Esophagus (tissue), 2 donors: Measurements from ENCODE around the gene PACRG. TPM values are rescaled to one million over a fixed set of nuclear protein-coding genes. Genes with fewer than 3 reads are reported as not detected.

Experiments
- H3K27ac ChIP-seq, 2 donors: one replicate each; pipeline ENCODE4 v1.5.1; 2013; ENCODE audit warnings: low read depth in 2 of 2, mild to moderate bottlenecking in 2 of 2, inconsistent platforms in 1 of 2, low read length in 1 of 2, moderate library complexity in 1 of 2
- H3K27me3 ChIP-seq, 2 donors: one replicate each; pipeline ENCODE4 v1.6.1; 2013; ENCODE audit warnings: low read length in 2 of 2, control low read depth in 1 of 2, mild to moderate bottlenecking in 1 of 2; ENCODE audit not compliant: insufficient read depth in 2 of 2, control insufficient read depth in 1 of 2
- H3K36me3 ChIP-seq, 2 donors: one replicate each; pipeline ENCODE4 v1.6.1; 2013; ENCODE audit warnings: low read length in 1 of 2; ENCODE audit not compliant: control insufficient read depth in 2 of 2, insufficient read depth in 2 of 2
- H3K4me1 ChIP-seq, 2 donors: one replicate each; pipeline ENCODE4 v1.6.1; 2013; ENCODE audit warnings: low read length in 1 of 2; ENCODE audit not compliant: control insufficient read depth in 2 of 2, insufficient read depth in 2 of 2
- H3K4me3 ChIP-seq, 2 donors: one replicate each; pipeline ENCODE4 v1.5.1; 2013; ENCODE audit warnings: low read length in 2 of 2, mild to moderate bottlenecking in 2 of 2, low read depth in 1 of 2, moderate library complexity in 1 of 2
- H3K9me3 ChIP-seq, 2 donors: one replicate each; pipeline ENCODE4 v1.6.1; 2013; ENCODE audit warnings: mild to moderate bottlenecking in 2 of 2, low read depth in 1 of 2, low read length in 1 of 2, moderate library complexity in 1 of 2; ENCODE audit not compliant: control insufficient read depth in 2 of 2, insufficient read depth in 1 of 2
- WGBS, 2 donors: extraction: QIAGEN DNeasy Blood & Tissue Kit; methylation state at CpG; one replicate each; pipeline ENCODE4 v1.1.7; 2013; 5-methylcytosine and 5-hydroxymethylcytosine counted together
- polyA plus RNA-seq, 2 donors: library from polyadenylated mRNA; stranded (reverse); fragments of 200-250 nt; gene quantifications; one replicate each; pipeline ENCODE4 v1.2.3, GENCODE V29; 2013
- donor health status: healthy with polysubstance abuse.
- donor health status: Bipolar disorder and iron deficiency.

The PACRG gene
- polyA plus RNA-seq, 2 donors = 0.39 to 0.44 TPM

DNA sequence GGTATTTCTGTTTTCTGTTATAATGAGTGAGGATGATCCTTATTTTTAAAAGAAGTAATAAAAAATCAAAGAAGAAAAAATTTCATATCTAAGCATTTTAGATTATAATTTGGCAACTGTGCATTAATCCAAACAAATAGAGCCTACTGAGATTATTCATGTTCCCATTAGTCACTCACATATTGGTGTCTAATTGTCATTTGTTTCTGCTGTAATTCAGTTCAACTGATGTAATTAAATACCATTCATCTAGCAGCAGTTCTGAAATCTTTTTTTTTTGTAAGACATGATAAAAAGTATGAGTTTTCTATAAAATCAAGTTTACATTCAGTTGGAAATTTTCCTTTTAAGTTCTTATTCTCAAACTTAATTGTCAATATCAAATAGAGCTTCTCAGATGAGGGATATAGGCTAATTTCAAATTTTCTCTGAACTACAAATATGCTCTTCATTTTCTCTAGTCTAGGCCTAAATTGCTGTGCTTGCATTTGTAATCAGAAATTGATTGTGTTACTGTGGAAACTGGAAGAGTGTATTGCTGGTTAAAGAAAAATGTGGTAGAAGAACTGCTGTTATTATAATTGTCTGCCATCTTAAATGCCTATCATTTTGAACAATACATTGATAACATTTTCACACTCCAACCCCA, 23.6 kb downstream of the PACRG start:
- Histone ChIP-seq H3K9me3 (no peaks in the 10 kb centered on the region), H3K27ac (no peak overlapping the region), H3K36me3 (no peaks in the 10 kb centered on the region), H3K27me3 (no peaks in the 10 kb centered on the region), H3K4me1 (no peaks in the 10 kb centered on the region), H3K4me3 (no peak overlapping the region)

DNA sequence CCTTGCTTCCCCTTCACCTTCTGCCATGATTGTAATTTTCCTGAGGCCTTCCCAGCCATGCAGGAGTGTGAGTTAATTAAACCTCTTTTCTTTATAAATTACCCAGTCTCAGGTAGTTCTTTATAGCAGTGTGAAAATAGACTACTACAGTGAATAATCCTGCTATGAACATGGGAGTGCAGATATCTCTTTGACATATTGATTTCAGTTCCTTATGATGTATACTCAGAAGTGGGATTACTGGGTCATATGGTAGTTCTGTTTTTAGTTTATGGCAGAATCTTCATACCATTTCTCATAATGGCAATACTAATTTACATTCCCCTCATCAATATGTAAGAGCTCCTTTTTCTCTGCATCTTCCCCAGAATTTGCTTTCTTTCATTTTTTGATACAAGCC, 26.0 kb downstream of the PACRG start:
- no peaks in the 10 kb centered on the region for H3K27me3 ChIP-seq
- no peaks in the 10 kb centered on the region for H3K4me1 ChIP-seq
- H3K4me3 ChIP-seq = no peak overlapping the region
- no peaks in the 10 kb centered on the region for H3K9me3 ChIP-seq
- H3K27ac ChIP-seq = no peak overlapping the region
- H3K36me3 ChIP-seq = no peaks in the 10 kb centered on the region

DNA sequence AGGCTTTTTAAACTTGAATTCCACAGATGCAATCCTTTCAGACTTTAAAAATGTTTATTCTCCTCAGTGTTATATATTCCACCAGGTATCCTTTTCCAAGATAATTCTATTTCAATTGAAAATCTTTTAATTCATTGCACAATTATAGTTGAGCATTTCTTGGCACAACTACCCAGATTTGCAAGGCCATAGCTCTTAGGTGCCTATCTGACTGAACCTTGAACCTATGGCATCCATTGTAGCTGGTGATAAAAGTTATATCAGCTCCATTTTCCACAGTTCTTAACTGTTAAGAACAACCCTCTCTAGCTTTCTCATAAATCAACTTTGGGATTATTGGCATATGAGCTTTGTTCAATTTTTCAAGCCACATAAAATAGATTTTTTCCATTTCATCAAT, 42.4 kb downstream of the PACRG start:
- H3K36me3 ChIP-seq = no peaks in the 10 kb centered on the region
- H3K9me3 ChIP-seq = no peaks in the 10 kb centered on the region
- H3K27ac ChIP-seq = no peak overlapping the region
- H3K27me3 ChIP-seq = no peaks in the 10 kb centered on the region
- H3K4me1 ChIP-seq = no peaks in the 10 kb centered on the region
- no peak overlapping the region for H3K4me3 ChIP-seq

DNA sequence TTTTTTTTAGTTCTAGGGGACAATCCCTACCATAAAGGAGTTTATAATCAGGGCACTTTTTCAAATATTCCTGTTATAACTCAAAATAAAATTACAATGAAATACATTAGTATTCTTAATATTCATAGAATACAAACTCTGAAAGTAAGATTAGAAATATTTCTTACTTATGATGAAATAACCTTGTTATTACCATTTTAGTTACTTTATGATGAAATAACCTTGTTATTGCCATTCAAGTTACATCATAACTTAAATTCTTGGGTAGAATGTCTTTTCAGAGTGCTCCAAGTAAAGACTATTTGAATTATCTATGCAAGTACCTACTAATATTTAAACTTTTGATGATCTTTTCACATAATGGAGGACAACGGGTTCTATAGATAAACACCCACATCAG, 43.2 kb downstream of the PACRG start:
- Histone ChIP-seq H3K4me1 (no peaks in the 10 kb centered on the region), H3K27ac (no peak overlapping the region), H3K9me3 (no peaks in the 10 kb centered on the region), H3K4me3 (no peak overlapping the region), H3K27me3 (no peaks in the 10 kb centered on the region), H3K36me3 (no peaks in the 10 kb centered on the region)
- 89 to 92% methylated on average over 1 of the region's 1 CpG for WGBS, 2 donors

DNA sequence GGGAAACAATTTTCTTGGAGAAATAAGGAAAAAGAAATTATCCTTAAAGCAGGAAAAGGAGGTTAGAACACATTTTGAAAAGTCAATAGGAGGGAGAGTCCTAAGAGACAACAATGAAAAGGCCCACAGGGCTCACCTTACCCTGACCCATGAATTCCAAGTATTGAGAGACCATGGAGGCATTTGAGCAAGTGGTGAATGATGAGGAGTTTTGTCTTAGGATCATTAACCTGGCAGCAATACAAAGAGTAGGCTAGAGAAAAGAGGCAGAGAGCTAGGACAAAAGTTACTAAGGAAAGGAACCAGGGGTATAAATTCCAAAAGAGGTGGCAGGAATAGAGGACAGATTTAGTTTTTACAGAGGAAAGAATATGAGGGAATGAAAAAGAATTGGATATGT, 44.7 kb downstream of the PACRG start:
- H3K9me3 ChIP-seq = no peaks in the 10 kb centered on the region
- H3K4me1 ChIP-seq = no peaks in the 10 kb centered on the region
- no peaks in the 10 kb centered on the region for H3K27me3 ChIP-seq
- H3K27ac ChIP-seq = no peak overlapping the region
- no peak overlapping the region for H3K4me3 ChIP-seq
- H3K36me3 ChIP-seq = no peaks in the 10 kb centered on the region

DNA sequence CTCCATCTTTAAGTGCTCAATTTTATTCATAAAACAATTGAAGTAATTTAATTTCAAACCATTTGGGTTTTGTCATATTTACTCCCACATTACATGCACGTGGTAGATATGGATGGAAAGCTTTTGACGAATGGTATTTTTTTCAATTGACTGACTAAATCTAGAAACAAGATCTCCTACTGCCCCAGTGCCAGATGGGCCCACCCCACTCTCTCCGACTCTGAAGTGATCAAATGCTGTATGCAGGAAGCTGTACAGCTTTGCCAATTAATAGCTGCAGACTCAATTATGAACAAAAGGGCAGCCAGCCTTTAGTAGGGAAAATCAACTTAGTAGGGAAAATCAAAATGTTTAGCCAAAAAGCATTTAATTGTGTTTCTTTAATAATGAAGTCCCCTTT, 46.2 kb downstream of the PACRG start:
- 76 to 81% methylated on average over 3 of the region's 3 CpGs for WGBS, 2 donors
- no peaks in the 10 kb centered on the region for H3K27me3 ChIP-seq
- H3K36me3 ChIP-seq = no peaks in the 10 kb centered on the region
- no peak overlapping the region for H3K4me3 ChIP-seq
- H3K9me3 ChIP-seq = no peaks in the 10 kb centered on the region
- no peaks in the 10 kb centered on the region for H3K4me1 ChIP-seq
- H3K27ac ChIP-seq = no peak overlapping the region

DNA sequence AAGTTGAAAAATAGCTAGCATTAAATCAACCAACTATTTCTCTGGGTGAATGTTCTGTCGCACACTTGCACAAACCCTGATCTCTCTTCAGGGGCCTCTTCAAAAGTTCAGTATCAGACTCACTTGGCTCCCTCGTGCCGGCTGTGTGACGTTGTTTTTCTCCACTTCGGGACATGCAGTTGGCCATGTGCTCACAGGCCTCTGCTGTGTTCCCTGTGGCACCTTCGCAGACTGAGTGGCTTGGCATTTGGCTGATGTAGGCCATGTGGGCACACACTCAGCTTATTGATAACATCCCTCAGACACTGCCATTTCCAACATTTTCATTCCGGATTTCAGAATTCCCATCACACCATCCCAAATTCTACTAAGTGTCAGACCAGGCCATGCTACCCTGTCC, 49.3 kb downstream of the PACRG start:
- Histone ChIP-seq H3K27me3 (no peaks in the 10 kb centered on the region), H3K9me3 (no peaks in the 10 kb centered on the region), H3K4me3 (no peak overlapping the region), H3K36me3 (no peaks in the 10 kb centered on the region), H3K27ac (no peak overlapping the region), H3K4me1 (no peaks in the 10 kb centered on the region)
- 79 to 86% methylated on average over 7 of the region's 7 CpGs for WGBS, 2 donors

DNA sequence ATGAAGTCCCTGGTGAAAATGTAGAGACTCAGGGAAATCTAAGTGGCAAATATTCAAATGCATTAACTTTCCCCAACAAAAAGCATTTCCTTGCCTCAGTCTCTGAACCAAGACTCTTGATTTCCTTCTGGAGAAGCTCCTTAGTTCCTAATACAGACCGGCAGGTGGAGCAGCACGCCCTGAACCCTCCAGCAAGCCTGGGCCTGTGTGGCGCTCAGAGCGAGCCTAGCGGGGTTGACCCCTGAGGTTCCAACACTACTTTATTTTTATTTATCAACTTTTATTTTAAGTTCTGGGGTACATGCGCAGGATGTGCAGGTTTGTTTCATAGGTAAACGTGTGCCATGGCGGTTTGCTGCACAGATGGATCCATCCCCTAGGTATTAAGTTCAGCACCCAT, 50.8 kb downstream of the PACRG start:
- no peaks in the 10 kb centered on the region for H3K9me3 ChIP-seq
- no peaks in the 10 kb centered on the region for H3K27me3 ChIP-seq
- no peaks in the 10 kb centered on the region for H3K36me3 ChIP-seq
- no peaks in the 10 kb centered on the region for H3K4me1 ChIP-seq
- no peak overlapping the region for H3K27ac ChIP-seq
- 96 to 97% methylated on average over 8 of the region's 8 CpGs for WGBS, 2 donors
- H3K4me3 ChIP-seq = no peak overlapping the region

DNA sequence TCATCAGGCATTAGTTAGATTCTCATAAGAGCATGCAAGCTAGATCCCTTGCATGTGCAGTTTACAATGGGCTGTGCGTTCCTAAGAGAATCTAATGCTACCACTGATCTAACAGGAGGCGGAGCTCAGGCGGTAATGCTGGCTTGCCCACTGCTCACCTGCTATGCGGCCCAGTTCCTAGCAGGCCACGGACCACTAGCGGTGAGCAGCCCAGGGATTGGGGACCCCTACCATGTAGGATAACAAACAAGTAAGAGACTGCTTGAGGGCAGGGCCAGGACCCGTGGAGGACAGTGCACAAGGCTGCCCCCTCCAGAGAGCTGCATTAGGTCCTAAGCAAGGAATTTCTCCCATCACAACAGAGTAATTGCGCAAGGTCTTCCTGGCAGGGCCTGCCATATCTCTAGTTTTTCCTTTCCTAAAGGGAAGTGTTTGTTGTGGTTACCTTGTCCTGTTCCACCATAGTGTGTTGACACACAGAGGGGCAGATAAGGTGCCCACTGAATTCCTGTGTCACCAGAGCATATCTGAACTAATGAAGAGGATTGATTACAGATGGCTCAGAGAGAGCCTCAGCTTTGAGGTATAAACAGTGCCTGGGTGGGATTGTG, 58.0 kb downstream of the PACRG start:
- Histone ChIP-seq H3K4me1 (no peaks in the 10 kb centered on the region), H3K27ac (no peak overlapping the region), H3K36me3 (no peaks in the 10 kb centered on the region), H3K27me3 (no peaks in the 10 kb centered on the region), H3K9me3 (peaks cover 3% of the 10 kb centered on the region in 2 donors), H3K4me3 (no peak overlapping the region)
- 85 to 93% methylated on average over 8 of the region's 8 CpGs for WGBS, 2 donors

DNA sequence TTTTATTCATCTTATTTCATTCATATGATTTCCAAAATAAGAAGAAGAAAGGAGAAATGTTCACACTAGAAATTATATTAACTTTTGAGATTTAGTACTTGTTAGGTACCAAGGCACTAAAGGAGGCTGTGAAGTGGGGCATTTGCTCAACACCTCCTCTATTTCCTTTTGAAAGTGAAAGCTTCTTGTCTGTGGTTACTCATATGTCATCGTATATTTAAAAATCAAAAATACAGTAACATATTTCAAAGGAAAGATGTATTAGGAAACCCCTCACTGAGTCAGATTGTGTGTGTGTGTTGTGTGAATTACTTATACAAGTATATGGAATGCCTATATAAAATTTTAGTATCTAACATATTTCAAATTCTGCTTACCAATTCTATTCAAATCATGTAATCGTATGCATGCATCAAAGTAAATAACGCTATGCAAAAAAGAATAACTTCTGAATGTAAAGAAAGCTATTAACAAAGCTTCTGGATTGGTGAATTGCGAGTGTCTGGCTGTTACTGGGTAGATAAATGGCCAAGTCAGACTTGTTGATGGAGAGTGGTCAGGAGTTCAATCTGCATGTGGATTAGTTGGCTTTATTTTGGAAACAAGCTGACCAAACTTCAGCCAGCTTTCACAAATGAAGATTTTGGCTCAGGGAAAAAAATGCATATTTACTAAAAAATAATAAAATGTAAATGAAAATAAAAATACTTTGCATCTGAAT, 70.9 kb downstream of the PACRG start:
- Histone ChIP-seq H3K9me3 (no peaks in the 10 kb centered on the region), H3K4me3 (no peak overlapping the region), H3K27ac (no peak overlapping the region), H3K27me3 (no peaks in the 10 kb centered on the region), H3K4me1 (no peaks in the 10 kb centered on the region), H3K36me3 (no peaks in the 10 kb centered on the region)
- 66 to 73% methylated on average over 4 of the region's 4 CpGs for whole genome bisulfite sequencing, 2 donors
